IgD-negative memory B cell (primary cell): ENCODE results near the gene DIPK1B. TPM values are rescaled to one million over a fixed set of nuclear protein-coding genes. Genes with fewer than 3 reads are reported as not detected.
"Not testable (repeated sequence)": the region's sequence is repeated elsewhere in the genome, so short reads cannot be mapped to it uniquely, and the experiment has no call there.

Experiments
- H3K27ac Mint-ChIP-seq, 3 donors: one replicate each; pipeline ENCODE4 v1.8.0; 2020 to 2022; ENCODE audit warnings: mild to moderate bottlenecking in 3 of 3, mixed read lengths in 3 of 3, moderate library complexity in 1 of 3
- H3K27me3 Mint-ChIP-seq: one replicate; pipeline ENCODE4 v1.8.0; 2021; ENCODE audit warnings: mixed read lengths
- H3K36me3 Mint-ChIP-seq: one replicate; pipeline ENCODE4 v1.8.0; 2020; ENCODE audit warnings: mild to moderate bottlenecking, mixed read lengths
- H3K4me1 Mint-ChIP-seq, 3 donors: one replicate each; pipeline ENCODE4 v1.8.0; 2020 to 2022; ENCODE audit warnings: mixed read lengths in 3 of 3, mild to moderate bottlenecking in 1 of 3
- H3K4me3 Mint-ChIP-seq, 4 donors: one replicate each; pipeline ENCODE4 v1.8.0; 2020 to 2022; ENCODE audit warnings: mild to moderate bottlenecking in 4 of 4, mixed read lengths in 4 of 4, moderate library complexity in 3 of 4
- H3K9me3 Mint-ChIP-seq, 3 donors: one replicate each; pipeline ENCODE4 v1.8.0; 2020 to 2021; ENCODE audit warnings: mixed read lengths in 3 of 3, mild to moderate bottlenecking in 1 of 3
- polyA plus RNA-seq: library from polyadenylated mRNA; unstranded; fragments of 300-500 nt; fragmentation: Illumina TruSeq; gene quantifications from one replicate; pipeline ENCODE4 v1.2.3, GENCODE V29; 2021

DIPK1B gene
- polyA plus RNA-seq, 1 donor from 2014 or later, result 0.90 TPM

- not testable (repeated sequence) for H3K27me3 Mint-ChIP-seq, H3K9me3 Mint-ChIP-seq, H3K36me3 Mint-ChIP-seq
- H3K27ac Mint-ChIP-seq, result peak overlapping the region; percentile 90 to 100 (median 94)
- peaks cover 20 to 24% (median 23%) of the 10 kb centered on the region in 3 donors for H3K4me1 Mint-ChIP-seq
- H3K4me3 Mint-ChIP-seq, result peak overlapping the region; percentile 66 to 87 (median 78)
These were observed 54.2 kb downstream of the DIPK1B start for GRCh38 chr9:136766410-136767120.

GRCh38 chr9:136769710-136770191 is 57.4 kb downstream of the DIPK1B start:
- peaks cover 5% of the 10 kb centered on the region for H3K36me3 Mint-ChIP-seq
- peaks cover 11% of the 10 kb centered on the region for H3K27me3 Mint-ChIP-seq
- no peak overlapping the region for H3K4me3 Mint-ChIP-seq
- peaks cover 0 to 3% (median 2%) of the 10 kb centered on the region in 3 donors for H3K9me3 Mint-ChIP-seq
- H3K4me1 Mint-ChIP-seq, result peaks cover 20 to 29% (median 28%) of the 10 kb centered on the region in 3 donors
- H3K27ac Mint-ChIP-seq, result no peak overlapping the region

GRCh38 chr9:136771907-136772415 is 59.6 kb downstream of the DIPK1B start:
- peaks cover 7 to 18% (median 15%) of the 10 kb centered on the region in 3 donors for H3K4me1 Mint-ChIP-seq
- no peak overlapping the region for H3K4me3 Mint-ChIP-seq
- H3K9me3 Mint-ChIP-seq, result peaks cover 0 to 3% (median 2%) of the 10 kb centered on the region in 3 donors
- H3K36me3 Mint-ChIP-seq, result peaks cover 5% of the 10 kb centered on the region
- H3K27me3 Mint-ChIP-seq, result peaks cover 10% of the 10 kb centered on the region
- no peak overlapping the region for H3K27ac Mint-ChIP-seq

- peaks cover 3% of the 10 kb centered on the region for H3K27me3 Mint-ChIP-seq
- peaks cover 0 to 3% (median 2%) of the 10 kb centered on the region in 3 donors for H3K9me3 Mint-ChIP-seq
- H3K4me1 Mint-ChIP-seq, result peaks cover 0 to 11% (median 7%) of the 10 kb centered on the region in 3 donors
- no peak overlapping the region for H3K4me3 Mint-ChIP-seq
- peak overlapping the region in 2 of 3 donors; percentile 10 to 73 for H3K27ac Mint-ChIP-seq
- peaks cover 7% of the 10 kb centered on the region for H3K36me3 Mint-ChIP-seq
These were observed 61.1 kb downstream of the DIPK1B start for GRCh38 chr9:136773386-136774044.

Other genes with a start within 250 kb of the DIPK1B start
- gene SEC16A, start 229.5 kb upstream of the DIPK1B start, polyA plus RNA-seq, result 30.1 TPM
- 3.5 TPM for gene NOTCH1, start 166.5 kb upstream of the DIPK1B start, polyA plus RNA-seq
- not detected for gene EGFL7, start 49.7 kb upstream of the DIPK1B start, polyA plus RNA-seq
- gene AGPAT2, start 25.1 kb upstream of the DIPK1B start, polyA plus RNA-seq, result 42.0 TPM
- 68.0 TPM for gene LCN10, start 30.4 kb downstream of the DIPK1B start, polyA plus RNA-seq
- not detected for gene LCN6, start 36.0 kb downstream of the DIPK1B start, polyA plus RNA-seq
- gene LCN8, start 45.7 kb downstream of the DIPK1B start, polyA plus RNA-seq, result 0.44 TPM
- not detected for gene LCN15, start 51.9 kb downstream of the DIPK1B start, polyA plus RNA-seq
- 45.9 TPM for gene TMEM141, start 78.8 kb downstream of the DIPK1B start, polyA plus RNA-seq
- 0.78 TPM for gene CCDC183, start 83.8 kb downstream of the DIPK1B start, polyA plus RNA-seq
- gene RABL6, start 95.4 kb downstream of the DIPK1B start, polyA plus RNA-seq, result 19.7 TPM
- gene AJM1, start 129.9 kb downstream of the DIPK1B start, polyA plus RNA-seq, result 0.10 TPM
- 91.6 TPM for gene PHPT1, start 136.8 kb downstream of the DIPK1B start, polyA plus RNA-seq
- gene MAMDC4, start 139.8 kb downstream of the DIPK1B start, polyA plus RNA-seq, result 0.11 TPM
- gene EDF1, start 153.7 kb downstream of the DIPK1B start, polyA plus RNA-seq, result 378 TPM
- 42.8 TPM for gene TRAF2, start 173.9 kb downstream of the DIPK1B start, polyA plus RNA-seq
- gene FBXW5, start 232.2 kb downstream of the DIPK1B start, polyA plus RNA-seq, result 108 TPM
- not detected for gene C8G, start 232.7 kb downstream of the DIPK1B start, polyA plus RNA-seq
- not detected for gene LCN12, start 239.7 kb downstream of the DIPK1B start, polyA plus RNA-seq